GM12878 (cell line): ENCODE measurements around the gene NTRK1. TPM values are rescaled to one million over a fixed set of nuclear protein-coding genes. Genes with fewer than 3 reads are reported as not detected.

ENCODE experiments used
- ATAC-seq: fragments of 200-7000 bp; cut with Tn5 transposase; 3 replicates; pipeline ENCODE4 v1.9.1; 2020; ENCODE audit warnings: mild to moderate bottlenecking, moderate library complexity
- BruUV-seq: library from RNA; stranded (reverse); fragments of 400-500 nt; replicated peaks from 2 replicates; lab custom pipeline; 2021; lab: Mats Ljungman, UMichigan
- CTCF ChIA-PET: fragments of 300-600 bp; sonication (Branson Sonifier 250); formaldehyde crosslinking; extraction: SDS; loops from one replicate; lab custom pipeline; 2021; ENCODE audit warnings: inconsistent platforms; lab: Yijun Ruan, JAX
- POLR2A ChIA-PET: fragments of 350-600 bp; formaldehyde crosslinking; extraction: SDS; loops from one replicate; lab custom pipeline; 2021; ENCODE audit warnings: inconsistent platforms; lab: Charles Lee
- RAD21 ChIA-PET: fragments of 300-600 bp; sonication (Branson Sonifier 250); formaldehyde crosslinking; loops from one replicate; lab custom pipeline; 2023; ENCODE audit warnings: antibody characterized with exemption; ENCODE audit not compliant: unreplicated experiment; lab: Charles Lee
- SMC1A ChIA-PET: fragments of 300-600 bp; sonication (Branson Sonifier 250); formaldehyde crosslinking; loops from one replicate; lab custom pipeline; 2023; ENCODE audit not compliant: unreplicated experiment, uncharacterized antibody; lab: Charles Lee
- DNase-seq: peaks from one replicate; pipeline ENCODE4 v3.0.0-alpha.2; 2011; ENCODE audit warnings: low read depth, low spot score
- FAIRE-seq: peaks from 3 replicates; lab custom pipeline; 2011; peaks lifted over from hg19 to GRCh38; lab: Jason Lieb, UNC
- H2AFZ ChIP-seq: 2 replicates; pipeline ENCODE4 v1.6.0; 2011; ENCODE audit warnings: low read depth, low read length, control low read depth; ENCODE audit not compliant: control insufficient read depth
- H3K27ac ChIP-seq: 2 replicates; pipeline ENCODE4 v1.5.1; 2011; ENCODE audit warnings: control low read depth; ENCODE audit not compliant: control insufficient read depth, insufficient read depth
- H3K27me3 ChIP-seq, 2 experiments: replicated peaks in 1 of 2; 2 replicates each; pipeline versions ENCODE4 v1.6.0 to v1.6.1; 2011; ENCODE audit warnings: low read length in 1 of 2; ENCODE audit not compliant: control insufficient read depth in 2 of 2, insufficient read depth in 2 of 2
- H3K36me3 ChIP-seq, 2 experiments: 2 replicates each; pipeline ENCODE4 v1.5.1; 2011; ENCODE audit warnings: low read length in 1 of 2; ENCODE audit not compliant: control insufficient read depth in 2 of 2, insufficient read depth in 2 of 2
- H3K4me1 ChIP-seq: 2 replicates; pipeline ENCODE4 v1.6.1; 2011; ENCODE audit warnings: mild to moderate bottlenecking, low read length, moderate library complexity, mixed read lengths; ENCODE audit not compliant: control insufficient read depth, insufficient read depth
- H3K4me2 ChIP-seq: 2 replicates; pipeline ENCODE4 v1.6.0; 2011; ENCODE audit warnings: control low read depth; ENCODE audit not compliant: control insufficient read depth, insufficient read depth
- H3K4me3 ChIP-seq: fragments of 200-600 bp; sonication (generic); 2 replicates; pipeline ENCODE4 v1.5.1; 2016
- H3K79me2 ChIP-seq: 2 replicates; pipeline ENCODE4 v1.6.0; 2011; ENCODE audit warnings: low read length; ENCODE audit not compliant: control insufficient read depth, insufficient read depth
- H3K9ac ChIP-seq: 2 replicates; pipeline ENCODE4 v1.8.0; 2011; ENCODE audit warnings: low read length, control low read depth, mixed read lengths; ENCODE audit not compliant: control insufficient read depth, insufficient read depth
- H3K9me3 ChIP-seq: replicated peaks from 3 replicates; pipeline ENCODE4 v1.5.1; 2011; ENCODE audit warnings: mild to moderate bottlenecking, low read length; ENCODE audit not compliant: control insufficient read depth, insufficient read depth
- H4K20me1 ChIP-seq: 2 replicates; pipeline ENCODE4 v1.6.0; 2011; ENCODE audit not compliant: control insufficient read depth, insufficient read depth
- E2F8 ChIP-seq: fragments of 450-650 bp; IDR thresholded peaks from 2 replicates; pipeline ENCODE4 v1.6.1; 2018; ENCODE audit warnings: mild to moderate bottlenecking, low read depth, moderate library complexity; ENCODE audit not compliant: partially characterized antibody
- MYC ChIP-seq: IDR thresholded peaks from 2 replicates; pipeline ENCODE4 v1.6.1; 2011; ENCODE audit warnings: mild to moderate bottlenecking, low read length, moderate library complexity, inconsistent platforms; ENCODE audit not compliant: insufficient read depth, insufficient replicate concordance, insufficient read length, severe bottlenecking
- SUZ12 ChIP-seq: fragments of 200-600 bp; sonication (generic); IDR thresholded peaks from one replicate; pipeline ENCODE4 v1.6.1; 2018; ENCODE audit warnings: antibody characterized with exemption, mild to moderate bottlenecking; ENCODE audit not compliant: unreplicated experiment
- ZNF592 ChIP-seq: fragments of 450-650 bp; IDR thresholded peaks from 2 replicates; pipeline ENCODE4 v1.6.1; 2017; ENCODE audit warnings: mild to moderate bottlenecking, moderate library complexity
- WGBS: methylation state at CpG from one replicate; pipeline ENCODE4 v1.1.6; 2016; ENCODE audit warnings: low lambda C conversion rate; ENCODE audit not compliant: insufficient replicate concordance, insufficient coverage; ENCODE audit errors: missing lambda C conversion rate; 5-methylcytosine and 5-hydroxymethylcytosine counted together
- in situ Hi-C: fragments of 300-500 bp; cut with MboI; formaldehyde crosslinking; loops from 9 replicates; pipeline ENCODE4 v1.14.3; 2018; ENCODE audit warnings: mixed read lengths
- intact Hi-C: fragments of 100-400 bp; cut with micrococcal nuclease; formaldehyde crosslinking; loops from one replicate; pipeline ENCODE4 v1.14.2; 2022; ENCODE audit not compliant: unreplicated experiment
- polyA plus RNA-seq, 11 experiments: library from polyadenylated mRNA; depleted of rRNA in 4 of 11; unstranded in 6 of 11; stranded (reverse) in 5 of 11; fragments of >200 nt; fragmentation: Nextera tagmentation in 4 of 11; fragmentation: Illumina TruSeq in 1 of 11; extraction: Ambion mirVana in 4 of 11; extraction: Trizol in 1 of 11; gene quantifications; 1 replicate in 1 of 11; 2 replicates in 10 of 11; pipeline versions ENCODE4 v1.2.1 to v1.2.3, GENCODE V29; 2011 to 2016; ENCODE audit warnings: inconsistent platforms in 2 of 11, missing spikeins in 2 of 11, low read depth in 1 of 11
- total RNA-seq, 4 experiments: library from RNA; depleted of rRNA in 3 of 4; stranded (reverse); fragments of >200 nt in 3 of 4; fragmentation: Illumina TruSeq in 1 of 4; extraction: Trizol in 1 of 4; gene quantifications; 2 replicates each; pipeline versions ENCODE4 v1.2.1 to v1.2.3, GENCODE V29; 2013 to 2021

Gene NTRK1
- total and polyA plus RNA-seq, 10 of the 15 experiments (the other 5 are each of a cell fraction or from before 2014, with no cell fraction given) = 0.10 to 0.56 (median 0.40) TPM; not detected in 7

- no peak for TF ChIP-seq ZNF592
These were observed 66.8 kb downstream of the NTRK1 start (continued) for GRCh38 chr1:156927215-156928042.

- ATAC-seq (peak; percentile 8), DNase-seq (no peak), FAIRE-seq (no peak)
- Histone ChIP-seq H3K27me3 (peaks cover 12 to 19% of the 10 kb centered on the region in 2 experiments), H3K9ac (no peak overlapping the region), H2AFZ (no peak overlapping the region), H3K79me2 (no peaks in the 10 kb centered on the region), H3K9me3 (no peaks in the 10 kb centered on the region), H3K27ac (no peak overlapping the region), H3K36me3 (no peaks in the 10 kb centered on the region), H4K20me1 (no peaks in the 10 kb centered on the region), H3K4me2 (no peak overlapping the region), H3K4me3 (no peak overlapping the region), H3K4me1 (no peaks in the 10 kb centered on the region)
- CTCF ChIA-PET = interaction anchor here (0.9 to 1.8 kb wide), 7 partner anchors 11 to 213 kb away, joined by 3 to 25 read pairs (median 5); partner anchors contain the start of gene PEAR1
- 7% methylated on average over 4 of the region's 4 CpGs for WGBS
- TF ChIP-seq SUZ12 (no peak), ZNF592 (no peak), E2F8 (no peak), MYC (no peak)
- in situ Hi-C loops (no loop called here), intact Hi-C loops (loop anchor here (1.0 kb wide), 1 partner anchor 36 kb away; no protein-coding TSS in a partner anchor)
- RAD21 ChIA-PET = interaction anchor here (0.7 to 1.4 kb wide), 4 partner anchors 16 to 146 kb away, joined by 3 to 4 read pairs (median 4); no protein-coding TSS in a partner anchor
- POLR2A ChIA-PET = interaction anchor here (0.5 kb wide), 1 partner anchor 67 kb away, joined by 4 read pairs; no protein-coding TSS in a partner anchor
- BruUV-seq = no TSS peak
- SMC1A ChIA-PET = interaction anchor here (0.7 to 1.5 kb wide), 2 partner anchors 17 to 127 kb away, joined by 3 to 4 read pairs; no protein-coding TSS in a partner anchor
These were observed 67.5 kb downstream of the NTRK1 start for GRCh38 chr1:156928043-156928602.
